Epidermal melanocyte (primary cell): ENCODE results near the gene MYCN.

Experiments
- DNase-seq: peaks from one replicate; pipeline ENCODE4 v3.0.0; 2011; ENCODE audit warnings: low spot score; ENCODE audit not compliant: insufficient read length

Gene MYCN

DNA sequence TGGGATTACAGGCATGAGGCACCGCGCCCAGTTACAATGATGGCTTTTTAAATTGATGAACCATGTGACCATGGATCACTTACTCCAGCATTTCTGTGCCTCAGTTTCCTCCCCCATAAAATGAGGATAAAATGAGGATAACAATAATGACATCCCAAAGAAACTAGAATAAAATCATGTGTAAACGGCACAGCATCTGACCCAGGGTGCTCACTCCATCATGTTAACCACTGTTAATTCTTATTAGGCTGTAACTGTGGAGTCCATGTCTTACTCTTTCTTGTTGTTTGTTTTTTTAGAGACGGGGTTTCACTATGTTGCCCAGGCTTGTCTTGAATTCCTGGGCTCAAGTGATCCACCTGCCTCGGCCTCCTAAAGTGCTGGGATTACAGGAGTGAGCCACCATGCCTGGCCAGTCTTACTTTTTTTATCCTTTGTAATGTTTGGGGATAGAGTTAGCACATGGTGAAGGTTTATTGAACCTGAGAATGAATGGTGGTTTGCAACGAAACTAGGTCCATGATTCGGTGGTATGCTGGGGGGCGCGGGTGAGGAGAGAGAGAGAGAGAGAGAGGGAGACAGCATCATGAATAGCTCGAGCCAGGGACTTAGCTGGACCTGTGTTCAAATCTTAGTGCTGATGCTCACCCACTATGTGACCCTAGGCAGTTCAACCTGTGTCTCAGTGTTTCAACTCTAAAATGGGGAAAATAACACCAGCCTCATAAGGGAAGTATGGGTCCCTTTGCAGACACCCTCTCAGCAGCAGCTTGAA, 52.3 kb downstream of the MYCN start:
- DNase-seq, result no peak

DNA sequence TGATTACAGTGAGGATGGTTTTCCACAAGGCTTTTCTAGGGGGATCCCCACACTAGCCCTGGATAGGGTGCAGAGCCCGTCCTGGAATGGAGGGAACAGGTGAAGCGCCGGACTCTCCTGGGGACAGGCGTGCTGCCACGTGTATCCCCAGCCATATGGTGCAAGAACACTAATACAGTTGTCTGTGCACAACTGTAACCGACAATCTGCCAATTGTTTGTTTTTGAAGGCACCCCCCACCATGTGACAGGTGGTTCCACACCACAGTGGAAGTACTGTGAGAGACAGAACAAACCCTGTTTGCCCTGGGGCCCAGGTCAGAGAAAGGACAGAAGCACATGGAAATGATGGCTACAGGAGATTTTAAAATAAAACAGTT, 52.9 kb downstream of the MYCN start:
- DNase-seq, result no peak

DNA sequence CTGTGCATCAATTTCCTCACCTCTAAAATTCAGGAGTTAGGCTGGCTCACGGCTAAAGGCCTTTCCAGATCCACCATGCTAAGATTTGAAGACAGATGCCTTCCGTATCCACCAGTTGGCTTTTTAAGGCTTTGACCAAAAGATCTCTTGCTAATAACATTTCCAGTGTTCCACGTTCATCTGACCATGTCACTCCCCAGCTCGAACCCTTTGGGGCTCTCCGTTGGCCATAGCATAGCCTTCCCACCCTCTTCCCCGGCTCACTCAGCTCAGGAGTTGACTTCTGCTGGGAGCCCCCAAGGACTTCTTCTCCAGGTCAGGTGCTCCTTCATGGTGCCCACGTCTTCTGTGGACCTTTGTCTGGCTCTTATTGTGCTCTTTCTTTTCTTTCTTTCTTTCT, 53.3 kb downstream of the MYCN start:
- no peak for DNase-seq

DNA sequence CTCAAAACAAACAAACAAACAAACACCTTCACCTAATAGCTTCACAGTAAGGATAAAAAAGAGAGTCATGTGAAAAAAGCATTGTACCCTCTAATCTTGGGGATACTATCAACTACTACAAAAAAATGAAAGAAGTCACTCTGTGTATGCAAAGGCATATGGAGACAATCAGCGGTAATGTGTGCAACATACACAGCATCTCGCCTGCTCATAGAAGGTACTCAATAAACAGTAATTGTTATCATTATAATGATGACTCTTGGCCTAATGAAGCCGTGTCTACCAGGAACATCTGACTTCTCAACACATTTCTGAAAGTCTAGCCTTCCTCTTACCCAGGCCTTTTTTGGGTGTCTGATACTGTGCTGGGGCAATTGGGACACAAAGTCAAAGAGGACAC, 55.3 kb downstream of the MYCN start:
- DNase-seq, result no peak
